ENCODE results near the gene NPDC1.

Gene NPDC1

DNA sequence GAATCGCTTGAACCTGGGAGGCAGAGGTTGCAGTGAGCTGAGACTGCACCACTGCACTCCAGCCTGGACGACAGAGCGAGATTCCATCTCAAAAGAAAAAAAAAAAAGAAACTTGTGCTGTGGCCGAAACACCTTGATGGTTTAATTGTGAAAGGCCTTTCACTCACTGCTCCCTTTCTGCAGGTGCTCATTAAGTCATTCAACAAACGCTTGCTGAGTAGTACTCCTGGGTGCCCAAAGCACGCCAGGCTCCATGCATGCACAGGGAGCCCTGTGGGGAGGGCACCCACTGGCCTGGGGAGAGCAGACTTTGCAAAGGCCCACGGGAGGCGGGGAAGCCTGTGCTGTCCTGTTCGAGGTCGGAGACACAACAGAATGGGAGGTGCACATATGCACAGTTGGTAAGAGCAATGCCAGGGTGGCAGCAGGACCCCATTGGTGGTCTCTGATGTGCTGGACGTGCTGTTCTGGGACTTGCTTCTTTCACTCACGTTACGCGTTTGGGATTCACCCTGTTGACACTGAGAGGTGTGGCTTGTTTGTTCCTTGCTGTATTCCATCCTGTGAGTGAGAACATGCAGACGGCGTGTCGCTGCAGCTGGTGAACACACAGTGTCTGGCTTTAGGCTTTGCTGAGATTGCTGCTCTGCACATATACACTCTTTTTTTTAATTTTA is 10.9 kb upstream of the NPDC1 start:
- no peak overlapping the region for H3K27ac ChIP-seq (ENCODE audit: low read depth, low read length)
- H3K4me1 ChIP-seq (ENCODE audit: control insufficient read depth in 1 of 2, insufficient read depth in 2 of 2, low read length in 2 of 2), result peaks cover 18 to 30% of the 10 kb centered on the region in 2 donors
- no peak overlapping the region for H3K9ac ChIP-seq (ENCODE audit: low read depth in 1 of 2, low read length in 2 of 2)
- H3K36me3 ChIP-seq (ENCODE audit: control insufficient read depth in 1 of 2, insufficient read depth in 2 of 2, low read length in 2 of 2), result no peaks in the 10 kb centered on the region
- H3K4me3 ChIP-seq (ENCODE audit: low read depth in 1 of 2, low read length in 2 of 2), result peak overlapping the region in 1 of 2 donors; percentile 16
- H3K9me3 ChIP-seq (ENCODE audit: control insufficient read depth in 1 of 2, low read length in 2 of 2), result no peaks in the 10 kb centered on the region
- peaks cover 6% of the 10 kb centered on the region in 2 donors for H3K27me3 ChIP-seq (ENCODE audit: control insufficient read depth in 1 of 2, insufficient read depth in 2 of 2, low read length in 2 of 2)

DNA sequence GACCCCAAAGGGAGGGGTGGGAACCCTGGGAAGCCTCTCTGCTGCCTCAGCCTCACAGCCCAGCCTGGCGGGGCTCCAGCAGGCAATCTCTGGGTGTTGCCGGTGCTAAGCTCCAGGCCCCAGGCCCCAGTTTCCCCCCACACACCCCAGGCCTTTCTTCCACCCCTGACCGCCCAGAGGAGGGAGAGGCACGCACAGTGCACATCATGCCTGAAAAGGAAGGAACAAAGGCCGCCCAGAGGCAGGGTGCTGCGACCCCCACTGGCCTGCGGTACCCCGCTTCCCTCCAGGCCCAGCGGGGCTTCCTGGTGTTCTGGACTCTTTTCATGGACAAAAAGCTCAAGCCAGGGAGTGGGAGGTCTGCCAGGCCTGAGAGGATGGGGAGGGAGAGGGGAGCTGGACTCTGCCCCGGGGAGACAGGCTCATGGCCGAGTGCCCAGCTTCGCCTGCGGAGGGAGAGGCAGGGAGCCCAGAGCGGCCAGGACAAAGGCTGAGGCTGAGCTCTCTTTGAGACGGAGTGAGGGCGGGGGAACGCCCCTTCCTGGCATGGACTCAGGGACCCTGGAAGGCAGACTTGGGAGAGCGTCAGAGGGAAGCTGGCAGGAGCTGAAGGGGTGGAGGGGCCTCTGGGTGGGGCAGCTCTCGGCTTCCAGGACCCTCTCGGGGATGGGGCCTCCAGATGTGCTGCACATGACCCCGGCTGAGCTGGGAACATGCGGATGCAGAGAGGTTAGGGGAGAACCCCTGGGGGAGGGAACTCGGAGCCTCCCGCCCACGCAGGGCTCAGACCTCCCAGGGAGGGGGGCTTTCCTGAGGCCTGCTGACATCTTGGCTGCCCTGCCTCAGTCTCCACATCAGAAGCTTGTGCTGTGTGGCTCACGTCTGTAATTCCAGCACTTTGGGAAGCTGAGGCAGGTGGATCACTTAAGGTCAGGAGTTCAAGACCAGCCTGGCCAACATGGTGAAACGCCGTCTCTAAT is 9.7 kb upstream of the NPDC1 start:
- H3K9ac ChIP-seq (ENCODE audit: low read depth in 1 of 2, low read length in 2 of 2), result peak overlapping the region; percentile 61 to 74
- H3K27ac ChIP-seq (ENCODE audit: low read depth, low read length), result peak overlapping the region; percentile 77
- H3K36me3 ChIP-seq (ENCODE audit: control insufficient read depth in 1 of 2, insufficient read depth in 2 of 2, low read length in 2 of 2), result no peaks in the 10 kb centered on the region
- H3K4me1 ChIP-seq (ENCODE audit: control insufficient read depth in 1 of 2, insufficient read depth in 2 of 2, low read length in 2 of 2), result peaks cover 18 to 30% of the 10 kb centered on the region in 2 donors
- H3K27me3 ChIP-seq (ENCODE audit: control insufficient read depth in 1 of 2, insufficient read depth in 2 of 2, low read length in 2 of 2), result peaks cover 6 to 11% of the 10 kb centered on the region in 2 donors
- H3K4me3 ChIP-seq (ENCODE audit: low read depth in 1 of 2, low read length in 2 of 2), result peak overlapping the region; percentile 28 to 46
- H3K9me3 ChIP-seq (ENCODE audit: control insufficient read depth in 1 of 2, low read length in 2 of 2), result no peaks in the 10 kb centered on the region

DNA sequence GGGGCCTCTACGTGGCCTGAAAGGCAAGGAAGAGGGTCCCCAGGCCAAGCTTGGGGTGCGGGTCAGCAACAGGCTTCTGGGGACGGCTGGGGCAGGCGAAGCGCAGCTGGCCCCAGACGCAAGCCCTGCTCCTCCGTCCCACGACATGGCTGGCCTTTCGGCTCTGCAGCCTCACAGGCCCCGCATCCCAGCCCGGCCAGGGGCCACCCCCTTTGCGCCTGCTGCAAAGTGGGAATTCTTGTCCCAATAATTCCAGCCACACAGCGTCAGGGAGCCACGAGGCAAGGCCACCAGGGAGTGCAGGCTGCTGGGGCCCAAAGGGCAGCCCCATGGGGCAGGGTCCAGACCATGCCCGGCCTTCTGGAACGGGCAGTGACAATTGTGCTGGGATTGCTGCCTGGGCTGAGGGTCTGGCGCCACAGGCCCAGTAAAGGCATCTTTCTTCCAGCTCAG is 9.0 kb upstream of the NPDC1 start:
- peak overlapping the region; percentile 46 to 55 for H3K4me3 ChIP-seq (ENCODE audit: low read depth in 1 of 2, low read length in 2 of 2)
- peak overlapping the region; percentile 61 to 74 for H3K9ac ChIP-seq (ENCODE audit: low read depth in 1 of 2, low read length in 2 of 2)
- peaks cover 18 to 30% of the 10 kb centered on the region in 2 donors for H3K4me1 ChIP-seq (ENCODE audit: control insufficient read depth in 1 of 2, insufficient read depth in 2 of 2, low read length in 2 of 2)
- peaks cover 11 to 12% of the 10 kb centered on the region in 2 donors for H3K27me3 ChIP-seq (ENCODE audit: control insufficient read depth in 1 of 2, insufficient read depth in 2 of 2, low read length in 2 of 2)
- peak overlapping the region; percentile 77 for H3K27ac ChIP-seq (ENCODE audit: low read depth, low read length)
- H3K9me3 ChIP-seq (ENCODE audit: control insufficient read depth in 1 of 2, low read length in 2 of 2), result no peaks in the 10 kb centered on the region
- H3K36me3 ChIP-seq (ENCODE audit: control insufficient read depth in 1 of 2, insufficient read depth in 2 of 2, low read length in 2 of 2), result no peaks in the 10 kb centered on the region

DNA sequence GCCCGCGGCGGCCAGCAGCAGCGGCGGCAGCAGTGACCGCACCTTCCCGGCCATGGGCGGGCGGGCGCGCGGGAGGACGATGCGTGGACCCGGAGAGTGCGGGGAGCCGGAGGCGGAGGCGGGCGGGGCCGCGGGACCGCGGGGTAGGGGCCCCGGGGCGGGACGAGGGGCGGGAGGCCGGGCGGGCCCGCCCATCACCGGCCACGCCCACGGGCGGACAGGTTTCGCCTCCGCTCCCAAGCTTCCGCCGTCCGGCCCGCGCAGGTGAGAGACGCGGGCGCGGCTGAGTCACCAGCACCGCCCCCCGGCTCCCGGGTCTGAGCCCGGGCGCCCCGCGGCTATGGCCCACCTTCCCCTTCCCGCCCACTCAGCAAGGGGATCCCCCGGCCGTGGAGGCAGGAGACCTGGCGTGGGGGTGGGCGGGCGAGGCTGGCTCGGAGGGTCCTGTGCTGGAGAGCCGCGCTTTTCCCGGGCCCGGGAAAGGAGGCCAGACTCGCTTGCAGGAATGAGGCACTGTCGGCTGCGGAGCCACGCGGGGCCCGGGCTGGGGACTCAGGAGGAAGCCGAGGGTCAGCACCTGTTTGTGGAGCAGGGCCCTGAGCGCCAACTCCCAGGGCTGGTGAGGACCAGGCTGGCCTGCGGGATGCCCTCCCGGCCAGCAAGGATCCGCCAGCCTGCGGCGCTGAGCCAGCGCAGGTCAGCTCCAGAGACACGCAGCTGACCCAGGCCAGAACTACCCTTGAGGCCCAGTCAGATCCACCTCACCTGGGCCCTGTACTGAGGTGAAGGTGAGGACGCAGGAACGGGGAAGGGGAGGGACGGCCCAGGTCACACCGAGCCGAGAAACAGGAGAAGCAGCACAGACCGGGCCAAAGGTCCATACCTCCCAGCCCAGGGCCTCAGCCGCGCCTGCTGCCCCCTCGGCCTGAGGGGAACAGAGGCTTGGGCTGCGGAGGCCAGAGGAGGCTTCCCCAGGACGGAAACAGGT is 8.3 kb upstream of the NPDC1 start, which contains the start of gene ENTPD2:
ENTPD2 (minus strand) TSS at position 118 of the 988 bp plus-strand sequence; CDS start at position 54, 64 bp downstream.
- Histone ChIP-seq H3K27me3 (ENCODE audit: control insufficient read depth in 1 of 2, insufficient read depth in 2 of 2, low read length in 2 of 2) (peaks cover 14 to 16% of the 10 kb centered on the region in 2 donors), H3K9ac (ENCODE audit: low read depth in 1 of 2, low read length in 2 of 2) (peak within 1 kb of the TSS; percentile 61 to 74), H3K27ac (ENCODE audit: low read depth, low read length) (peak within 1 kb of the TSS; percentile 77)

DNA sequence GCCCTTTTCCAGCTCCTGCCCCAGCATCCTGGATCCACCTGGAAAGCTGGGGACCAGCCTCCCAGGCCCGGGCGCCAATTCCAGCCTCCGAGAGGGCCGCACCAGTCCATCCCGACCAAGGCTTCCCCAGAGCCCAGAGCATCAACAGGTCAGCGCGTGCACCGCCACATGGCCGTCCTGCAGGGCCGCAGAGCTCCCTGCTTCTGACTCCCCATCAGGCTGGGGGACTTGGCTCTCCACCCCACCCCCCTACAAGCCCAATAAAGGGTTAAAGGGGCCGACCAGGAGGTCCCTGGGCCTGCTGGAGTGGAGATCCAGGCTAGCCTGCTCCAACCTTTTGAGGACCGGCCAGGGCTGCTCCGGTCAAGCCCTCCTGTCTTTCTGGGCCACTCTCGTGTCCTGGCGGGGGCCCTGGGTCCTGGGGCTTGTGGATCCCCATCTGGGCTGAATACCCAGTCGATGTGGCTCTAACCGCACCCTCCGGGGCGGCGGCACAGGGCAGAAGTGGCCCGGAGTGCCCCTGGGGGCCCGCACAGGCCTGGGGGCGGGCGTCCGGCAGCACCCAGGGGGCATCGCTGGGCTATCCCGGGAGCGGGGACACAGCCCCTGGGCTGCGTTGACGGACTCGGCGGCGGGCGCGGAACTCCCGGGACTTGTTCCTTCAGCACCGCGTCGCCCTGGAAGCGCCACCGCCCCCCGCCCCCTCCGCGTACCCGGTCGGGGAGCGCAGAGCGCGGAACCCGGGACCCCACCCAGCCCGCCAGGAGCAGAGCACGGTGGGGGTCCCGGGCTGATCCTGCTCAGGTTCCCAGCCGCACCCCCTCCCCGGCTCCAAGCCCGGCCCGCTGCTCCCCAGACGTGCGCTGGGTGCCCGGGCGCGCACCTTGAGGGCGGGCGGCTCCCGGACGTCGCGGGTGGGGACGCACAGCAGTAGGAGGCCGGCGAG is 7.3 kb upstream of the NPDC1 start:
- H3K4me1 ChIP-seq (ENCODE audit: control insufficient read depth in 1 of 2, insufficient read depth in 2 of 2, low read length in 2 of 2), result peaks cover 18 to 30% of the 10 kb centered on the region in 2 donors
- no peaks in the 10 kb centered on the region for H3K9me3 ChIP-seq (ENCODE audit: control insufficient read depth in 1 of 2, low read length in 2 of 2)
- peak overlapping the region; percentile 34 to 43 for H3K4me3 ChIP-seq (ENCODE audit: low read depth in 1 of 2, low read length in 2 of 2)
- peaks cover 16 to 17% of the 10 kb centered on the region in 2 donors for H3K27me3 ChIP-seq (ENCODE audit: control insufficient read depth in 1 of 2, insufficient read depth in 2 of 2, low read length in 2 of 2)
- H3K9ac ChIP-seq (ENCODE audit: low read depth in 1 of 2, low read length in 2 of 2), result peak overlapping the region in 1 of 2 donors; percentile 18
- no peak overlapping the region for H3K27ac ChIP-seq (ENCODE audit: low read depth, low read length)
- no peaks in the 10 kb centered on the region for H3K36me3 ChIP-seq (ENCODE audit: control insufficient read depth in 1 of 2, insufficient read depth in 2 of 2, low read length in 2 of 2)

More for the DNA sequence above, 8.3 kb upstream of the NPDC1 start, which contains the start of gene ENTPD2:
- Histone ChIP-seq H3K9me3 (ENCODE audit: control insufficient read depth in 1 of 2, low read length in 2 of 2) (no peaks in the 10 kb centered on the region), H3K4me1 (ENCODE audit: control insufficient read depth in 1 of 2, insufficient read depth in 2 of 2, low read length in 2 of 2) (peaks cover 18 to 30% of the 10 kb centered on the region in 2 donors), H3K36me3 (ENCODE audit: control insufficient read depth in 1 of 2, insufficient read depth in 2 of 2, low read length in 2 of 2) (no peaks in the 10 kb centered on the region), H3K4me3 (ENCODE audit: low read depth in 1 of 2, low read length in 2 of 2) (peak within 1 kb of the TSS; percentile 46 to 55)

DNA sequence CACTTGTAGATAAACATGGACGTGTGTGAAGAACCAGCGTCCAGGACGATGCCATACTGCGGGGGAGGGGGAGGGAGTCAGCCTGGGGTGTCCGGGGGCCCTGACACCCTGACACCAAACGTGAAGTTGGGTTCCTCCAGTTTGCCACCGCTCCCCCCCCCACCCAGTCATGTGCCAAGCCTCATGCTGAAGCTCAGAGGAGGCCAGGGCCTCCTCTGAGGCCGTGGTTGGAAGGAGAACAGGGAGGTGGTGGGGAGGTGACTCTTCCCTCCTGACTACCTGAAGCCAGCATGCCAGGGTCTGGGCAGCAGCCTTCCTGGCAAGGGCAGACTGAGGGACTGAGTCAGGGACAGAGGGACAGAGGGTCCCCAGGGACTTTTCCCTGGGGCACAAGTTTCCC is 6.3 kb upstream of the NPDC1 start:
- H3K27me3 ChIP-seq (ENCODE audit: control insufficient read depth in 1 of 2, insufficient read depth in 2 of 2, low read length in 2 of 2), result peaks cover 17 to 23% of the 10 kb centered on the region in 2 donors

DNA sequence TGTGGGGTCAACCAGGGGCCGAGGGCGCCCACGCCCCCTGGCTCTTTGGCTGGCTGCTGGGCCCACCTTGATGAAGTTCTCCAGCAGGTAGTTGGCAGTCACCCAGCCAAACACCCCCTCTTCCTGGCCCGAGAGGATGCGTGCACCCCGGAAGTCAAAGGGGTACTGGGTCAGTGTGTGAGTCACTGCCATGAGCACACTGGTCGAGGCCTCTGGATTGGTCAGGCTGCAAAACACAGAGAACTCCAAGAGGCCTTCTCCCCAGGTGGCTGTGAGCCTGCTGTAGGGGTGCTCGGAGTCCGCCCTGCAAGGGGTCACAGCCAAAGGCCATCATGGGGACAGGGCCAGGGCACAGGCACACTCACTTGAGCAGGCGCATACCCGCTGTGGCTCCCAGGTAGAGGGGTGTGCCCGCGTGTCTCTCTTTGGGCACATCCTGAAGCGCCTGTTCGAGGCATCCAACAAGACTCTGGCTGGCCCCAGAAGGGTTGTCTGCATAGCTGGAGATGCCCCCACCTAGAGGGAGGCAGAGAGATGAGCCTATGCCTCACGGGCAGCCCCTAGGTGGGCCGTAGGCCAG is 5.3 kb upstream of the NPDC1 start:
- no peak overlapping the region for H3K4me3 ChIP-seq (ENCODE audit: low read depth in 1 of 2, low read length in 2 of 2)
- H3K9ac ChIP-seq (ENCODE audit: low read depth in 1 of 2, low read length in 2 of 2), result no peak overlapping the region
- peaks cover 21 to 28% of the 10 kb centered on the region in 2 donors for H3K27me3 ChIP-seq (ENCODE audit: control insufficient read depth in 1 of 2, insufficient read depth in 2 of 2, low read length in 2 of 2)
- H3K27ac ChIP-seq (ENCODE audit: low read depth, low read length), result no peak overlapping the region
- no peaks in the 10 kb centered on the region for H3K36me3 ChIP-seq (ENCODE audit: control insufficient read depth in 1 of 2, insufficient read depth in 2 of 2, low read length in 2 of 2)
- H3K9me3 ChIP-seq (ENCODE audit: control insufficient read depth in 1 of 2, low read length in 2 of 2), result no peaks in the 10 kb centered on the region
- peaks cover 16 to 29% of the 10 kb centered on the region in 2 donors for H3K4me1 ChIP-seq (ENCODE audit: control insufficient read depth in 1 of 2, insufficient read depth in 2 of 2, low read length in 2 of 2)

More for the DNA sequence above, 6.3 kb upstream of the NPDC1 start:
- H3K4me3 ChIP-seq (ENCODE audit: low read depth in 1 of 2, low read length in 2 of 2), result no peak overlapping the region
- no peak overlapping the region for H3K27ac ChIP-seq (ENCODE audit: low read depth, low read length)
- H3K36me3 ChIP-seq (ENCODE audit: control insufficient read depth in 1 of 2, insufficient read depth in 2 of 2, low read length in 2 of 2), result no peaks in the 10 kb centered on the region
- no peak overlapping the region for H3K9ac ChIP-seq (ENCODE audit: low read depth in 1 of 2, low read length in 2 of 2)
- peaks cover 18 to 30% of the 10 kb centered on the region in 2 donors for H3K4me1 ChIP-seq (ENCODE audit: control insufficient read depth in 1 of 2, insufficient read depth in 2 of 2, low read length in 2 of 2)
- no peaks in the 10 kb centered on the region for H3K9me3 ChIP-seq (ENCODE audit: control insufficient read depth in 1 of 2, low read length in 2 of 2)

DNA sequence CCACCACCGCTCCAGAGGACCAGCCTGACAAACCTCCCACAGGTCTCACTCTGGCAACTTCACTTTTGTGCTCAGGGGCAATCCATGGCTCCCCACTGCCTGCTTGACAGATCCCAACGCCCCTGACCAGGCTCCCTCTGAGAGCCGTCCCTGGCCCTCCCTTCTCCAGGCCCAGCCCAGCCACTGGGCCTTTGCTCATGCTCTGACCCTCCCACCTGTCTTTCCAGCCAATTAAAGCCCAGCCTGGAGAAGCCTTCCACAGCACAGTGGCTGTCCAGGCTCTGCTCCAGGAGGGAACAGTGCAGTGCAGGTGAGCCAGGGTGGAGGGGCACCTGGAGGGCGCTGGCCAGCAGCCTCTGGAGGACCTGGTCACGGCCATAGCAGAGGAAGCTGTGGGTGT is 4.6 kb upstream of the NPDC1 start:
- Histone ChIP-seq H3K9me3 (ENCODE audit: control insufficient read depth in 1 of 2, low read length in 2 of 2) (no peaks in the 10 kb centered on the region), H3K9ac (ENCODE audit: low read depth in 1 of 2, low read length in 2 of 2) (no peak overlapping the region), H3K27ac (ENCODE audit: low read depth, low read length) (no peak overlapping the region), H3K36me3 (ENCODE audit: control insufficient read depth in 1 of 2, insufficient read depth in 2 of 2, low read length in 2 of 2) (no peaks in the 10 kb centered on the region), H3K27me3 (ENCODE audit: control insufficient read depth in 1 of 2, insufficient read depth in 2 of 2, low read length in 2 of 2) (peaks cover 21 to 28% of the 10 kb centered on the region in 2 donors), H3K4me1 (ENCODE audit: control insufficient read depth in 1 of 2, insufficient read depth in 2 of 2, low read length in 2 of 2) (peaks cover 16 to 26% of the 10 kb centered on the region in 2 donors), H3K4me3 (ENCODE audit: low read depth in 1 of 2, low read length in 2 of 2) (no peak overlapping the region)

All from duodenal mucosa (tissue), 2 donors.